Subcutaneous abdominal adipose tissue (tissue), 5 donors: ENCODE results near the gene CSAG3.
"Not testable (repeated sequence)": the region's sequence is repeated elsewhere in the genome, so short reads cannot be mapped to it uniquely, and the experiment has no call there.

Source experiments
- H3K27ac ChIP-seq: one replicate; pipeline ENCODE4 v1.7.0; 2013; ENCODE audit warnings: low read depth, mild to moderate bottlenecking, inconsistent platforms, low read length, moderate library complexity
- H3K27me3 ChIP-seq, 5 donors: one replicate each; pipeline ENCODE4 v1.7.0; 2013; ENCODE audit warnings: low read length in 5 of 5, inconsistent platforms in 1 of 5; ENCODE audit not compliant: control insufficient read depth in 5 of 5, insufficient read depth in 4 of 5
- H3K36me3 ChIP-seq, 5 donors: one replicate each; pipeline ENCODE4 v1.7.0; 2013; ENCODE audit warnings: low read length in 5 of 5; ENCODE audit not compliant: control insufficient read depth in 5 of 5, insufficient read depth in 5 of 5
- H3K4me1 ChIP-seq, 5 donors: one replicate each; pipeline ENCODE4 v1.7.0; 2013; ENCODE audit warnings: low read length in 5 of 5, mild to moderate bottlenecking in 3 of 5, moderate library complexity in 1 of 5; ENCODE audit not compliant: control insufficient read depth in 5 of 5, insufficient read depth in 5 of 5
- H3K4me3 ChIP-seq, 5 donors: one replicate each; pipeline ENCODE4 v1.7.0; 2013; ENCODE audit warnings: low read length in 5 of 5, low read depth in 1 of 5
- H3K9ac ChIP-seq, 5 donors: one replicate each; pipeline ENCODE4 v1.7.0; 2013; ENCODE audit warnings: low read length in 5 of 5, mild to moderate bottlenecking in 4 of 5, moderate library complexity in 3 of 5
- H3K9me3 ChIP-seq, 5 donors: one replicate each; pipeline ENCODE4 v1.7.0; 2013; ENCODE audit warnings: low read length in 5 of 5; ENCODE audit not compliant: control insufficient read depth in 5 of 5
- donor health status: healthy.
- donor health status: healthy.
- donor health status: healthy.
- donor health status: healthy.
- donor health status: healthy.

The CSAG3 gene

DNA sequence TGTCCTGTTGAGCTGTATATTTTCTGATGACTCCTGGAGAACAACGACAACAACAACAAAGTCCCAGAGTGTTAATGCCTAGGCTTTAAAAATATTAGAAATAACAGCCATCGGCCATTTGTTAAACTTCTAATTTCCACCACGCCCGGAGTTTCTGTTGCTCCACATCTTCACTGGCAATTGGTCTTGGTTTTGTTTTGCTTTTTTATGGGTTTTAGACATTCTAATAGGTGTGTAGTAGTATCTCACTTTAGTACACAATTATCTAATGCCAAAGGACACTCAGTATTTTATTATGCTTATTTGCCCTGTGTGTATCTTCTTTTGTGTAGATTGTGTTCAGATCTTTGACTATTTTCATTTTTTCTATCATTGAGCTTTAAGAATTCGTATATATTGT, 20.5 kb upstream of the CSAG3 start:
- Histone ChIP-seq H3K4me1 (no peaks in the 10 kb centered on the region), H3K9me3 (no peaks in the 10 kb centered on the region), H3K27ac (no peak overlapping the region), H3K4me3 (no peak overlapping the region), H3K36me3 (no peaks in the 10 kb centered on the region), H3K9ac (no peak overlapping the region), H3K27me3 (peaks cover 0 to 9% (median 0%) of the 10 kb centered on the region in 5 donors)

DNA sequence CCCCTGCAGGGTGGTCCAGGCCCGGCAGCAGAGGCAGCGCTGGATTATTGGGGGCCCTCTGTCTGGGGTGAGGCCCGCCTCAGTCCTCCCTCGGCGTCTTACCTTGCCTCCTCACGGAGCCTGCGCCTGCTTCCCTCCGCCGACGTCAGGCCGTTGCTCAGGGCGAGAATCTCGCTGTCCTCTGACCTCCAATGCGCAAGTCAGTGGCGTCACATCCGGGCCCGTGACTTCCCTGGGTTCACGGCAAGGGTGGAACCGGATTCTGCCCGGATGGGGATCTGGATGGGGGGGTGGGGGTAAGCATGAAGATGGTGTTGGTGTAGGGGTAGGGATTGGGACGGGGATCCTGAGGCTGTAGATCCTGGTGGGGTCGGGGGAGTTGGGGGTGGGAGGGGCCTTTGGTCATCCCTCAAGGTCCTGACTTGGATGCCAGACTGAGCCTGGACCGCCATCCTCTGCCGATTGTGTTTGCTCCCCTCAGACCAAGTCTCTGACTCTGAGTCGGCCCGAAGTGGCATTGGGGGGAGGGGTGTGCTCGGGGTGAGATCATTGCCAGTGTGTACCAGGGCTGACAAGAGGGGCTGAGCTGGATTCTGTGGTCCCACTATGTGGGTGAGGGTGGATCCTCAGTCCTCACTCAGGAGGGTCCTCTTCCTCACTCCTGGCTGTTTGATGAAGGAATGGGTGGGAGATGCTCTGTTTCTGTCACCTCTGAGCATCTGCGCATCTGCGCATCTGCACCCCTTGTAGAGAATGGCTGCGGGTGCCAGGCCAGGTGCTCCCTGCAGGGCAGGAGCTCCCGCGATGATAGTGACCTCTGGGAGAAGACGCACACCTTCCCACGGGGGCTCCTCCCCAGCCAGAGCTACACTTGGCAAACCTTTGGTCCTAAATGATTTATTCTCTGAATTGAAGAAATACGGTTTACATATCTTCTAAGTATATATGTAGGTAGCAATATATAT, 5.0 kb upstream of the CSAG3 start, which contains the start of gene MAGEA2:
Gene MAGEA2, minus strand, starts transcription at position 157 of the 965 bp plus-strand sequence. CDS start 2,479 bp downstream, outside the sequence.
- H3K27ac ChIP-seq, H3K36me3 ChIP-seq, H3K9me3 ChIP-seq, H3K4me1 ChIP-seq, H3K9ac ChIP-seq, H3K4me3 ChIP-seq, H3K27me3 ChIP-seq: not testable (repeated sequence)

DNA sequence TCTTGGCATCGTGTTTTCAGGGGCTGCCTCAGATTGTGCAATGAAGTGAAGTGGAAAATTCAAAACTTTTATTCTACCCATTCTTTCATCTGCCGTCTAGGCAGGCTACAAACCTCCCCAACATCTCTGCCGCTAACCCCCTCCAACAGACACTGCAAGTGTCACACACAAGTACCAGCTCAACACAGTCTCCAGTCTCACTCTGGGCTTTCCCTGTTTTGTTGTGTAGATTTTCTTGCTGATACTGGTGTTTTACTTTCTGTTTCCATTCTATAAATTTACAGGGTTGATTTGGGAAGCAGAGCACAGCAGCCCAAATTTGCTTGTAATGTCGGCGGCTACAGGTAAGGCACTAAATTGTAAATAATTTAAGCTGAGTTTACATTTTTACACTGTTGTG, 4.1 kb upstream of the CSAG3 start:
- not testable (repeated sequence) for H3K27ac ChIP-seq, H3K9me3 ChIP-seq

DNA sequence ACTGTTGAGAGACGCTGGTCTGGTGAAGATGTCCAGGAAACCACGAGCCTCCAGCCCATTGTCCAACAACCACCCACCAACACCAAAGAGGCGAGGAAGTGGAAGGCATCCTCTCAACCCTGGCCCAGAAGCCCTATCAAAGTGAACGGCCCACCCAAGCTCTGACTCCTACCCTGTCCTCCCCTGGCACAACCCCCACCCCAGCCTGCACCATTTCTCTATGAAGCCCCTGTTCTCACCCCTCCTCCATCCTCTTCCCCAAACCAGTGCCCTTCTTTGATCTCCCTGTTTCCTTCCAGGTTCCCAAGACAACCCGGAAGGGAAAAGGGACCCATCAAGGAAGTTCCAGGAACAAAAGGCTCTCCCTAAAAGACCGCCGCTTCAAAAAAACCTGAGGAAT, 526 bp downstream of the CSAG3 start:
- not testable (repeated sequence) for H3K4me1 ChIP-seq, H3K27me3 ChIP-seq

More for the DNA sequence above, 4.1 kb upstream of the CSAG3 start:
- H3K36me3 ChIP-seq, H3K27me3 ChIP-seq, H3K4me1 ChIP-seq, H3K9ac ChIP-seq, H3K4me3 ChIP-seq: not testable (repeated sequence)

DNA sequence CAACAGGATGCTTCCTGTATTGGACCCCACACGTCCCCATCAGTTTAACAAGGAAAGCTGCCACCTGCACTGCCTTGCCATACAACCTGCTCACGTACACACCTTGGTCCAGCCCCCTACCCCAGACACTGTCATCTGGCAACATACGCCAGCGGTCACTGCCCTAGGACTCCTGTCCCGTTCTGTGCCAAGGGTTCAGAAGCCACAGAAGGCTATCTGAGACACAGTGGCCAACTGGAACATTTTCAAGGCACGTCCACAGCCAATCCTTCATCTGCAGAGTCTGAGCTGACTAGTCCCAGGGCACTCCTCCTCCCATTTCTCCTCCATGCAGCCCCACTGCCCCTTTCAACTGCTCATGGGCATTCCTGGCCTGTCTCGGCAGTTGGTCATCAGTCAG, 2.6 kb downstream of the CSAG3 start:
- H3K27ac ChIP-seq, H3K27me3 ChIP-seq, H3K4me1 ChIP-seq, H3K9ac ChIP-seq, H3K9me3 ChIP-seq, H3K4me3 ChIP-seq, H3K36me3 ChIP-seq: not testable (repeated sequence)

More for the DNA sequence above, 526 bp downstream of the CSAG3 start:
- H3K9me3 ChIP-seq, H3K9ac ChIP-seq, H3K27ac ChIP-seq, H3K36me3 ChIP-seq, H3K4me3 ChIP-seq: not testable (repeated sequence)

DNA sequence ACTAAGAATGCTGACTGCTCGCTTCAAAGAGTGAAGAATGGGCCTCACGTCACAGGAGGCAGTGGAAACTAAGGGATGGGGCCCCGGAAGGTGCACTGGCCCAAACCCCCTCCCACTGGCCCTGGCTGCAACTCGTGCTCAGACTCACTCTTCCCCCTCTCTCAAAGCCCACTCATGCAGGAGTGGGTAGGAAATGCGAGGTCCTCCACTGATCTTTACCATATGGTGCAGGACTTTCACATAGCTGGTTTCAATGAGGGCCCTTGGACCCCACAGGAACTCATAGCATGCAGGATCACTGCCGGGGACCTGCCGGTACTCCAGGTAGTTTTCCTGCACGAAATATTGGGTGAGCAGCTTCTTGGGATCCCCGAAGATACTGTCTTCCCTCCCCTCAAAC, 7.5 kb downstream of the CSAG3 start:
- not testable (repeated sequence) for H3K9me3 ChIP-seq, H3K9ac ChIP-seq, H3K4me1 ChIP-seq, H3K27ac ChIP-seq, H3K27me3 ChIP-seq, H3K36me3 ChIP-seq, H3K4me3 ChIP-seq

DNA sequence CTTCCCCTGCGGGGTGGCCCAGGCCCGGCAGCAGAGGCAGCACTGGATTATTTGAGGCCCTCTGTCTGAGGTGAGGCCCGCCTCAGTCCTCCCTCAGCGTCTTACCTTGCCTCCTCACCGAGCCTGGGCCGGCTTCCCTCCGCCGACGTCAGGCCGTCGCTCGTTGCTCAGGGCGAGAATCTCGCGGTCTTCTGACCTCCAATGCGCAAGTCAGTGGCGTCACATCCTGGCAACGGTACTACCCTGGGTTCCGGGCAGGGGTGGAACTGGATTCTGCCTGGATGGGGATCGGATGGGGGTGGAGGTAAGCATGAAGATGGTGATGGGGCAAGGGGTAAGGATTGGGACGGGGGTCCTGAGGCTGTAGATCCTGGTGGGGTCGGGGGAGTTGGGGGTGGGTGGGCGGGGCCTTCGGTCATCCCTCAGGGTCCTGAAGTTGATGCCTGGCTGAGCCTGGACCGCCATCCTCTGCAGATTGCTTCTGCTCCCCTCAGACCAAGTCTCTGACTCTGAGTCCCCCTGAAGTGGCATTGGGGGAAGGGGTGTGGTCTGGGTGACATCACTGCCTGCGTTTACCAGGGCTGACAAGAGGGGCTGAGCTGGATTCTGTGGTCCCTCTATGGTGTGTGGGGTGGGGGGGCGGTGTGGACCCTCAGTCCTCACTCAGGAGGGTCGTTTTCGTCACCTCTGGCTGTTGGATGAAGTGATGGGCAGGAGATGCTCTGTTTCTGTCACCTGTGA, 10.7 kb downstream of the CSAG3 start, which contains the start of gene MAGEA6:
Gene MAGEA6, minus strand, starts transcription at position 141 of the 741 bp plus-strand sequence. CDS start 2,039 bp downstream, outside the sequence.
- not testable (repeated sequence) for H3K4me3 ChIP-seq, H3K9me3 ChIP-seq, H3K27me3 ChIP-seq, H3K4me1 ChIP-seq, H3K27ac ChIP-seq, H3K36me3 ChIP-seq, H3K9ac ChIP-seq

DNA sequence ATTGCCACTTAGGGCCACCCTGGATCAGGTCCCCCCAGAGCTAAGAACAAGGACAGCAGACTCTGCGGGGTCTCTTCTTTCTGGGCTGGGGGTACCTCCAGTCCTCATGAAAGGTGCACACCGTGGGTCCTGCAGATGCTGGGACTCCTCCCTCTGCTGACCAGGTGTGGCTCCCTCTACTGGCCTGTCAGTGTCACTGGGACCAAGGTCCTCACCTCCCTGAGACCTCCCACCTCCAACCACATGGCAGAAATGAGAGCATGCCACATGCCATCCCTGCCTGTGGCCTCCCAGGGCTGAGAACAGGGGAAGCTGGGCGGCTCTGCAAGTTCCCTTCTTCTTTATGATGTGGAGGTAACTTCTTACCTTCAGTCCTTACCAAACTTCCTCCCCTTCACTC, 28.0 kb downstream of the CSAG3 start:
- H3K27ac ChIP-seq, H3K36me3 ChIP-seq, H3K4me3 ChIP-seq, H3K9ac ChIP-seq, H3K27me3 ChIP-seq, H3K9me3 ChIP-seq, H3K4me1 ChIP-seq: not testable (repeated sequence)

DNA sequence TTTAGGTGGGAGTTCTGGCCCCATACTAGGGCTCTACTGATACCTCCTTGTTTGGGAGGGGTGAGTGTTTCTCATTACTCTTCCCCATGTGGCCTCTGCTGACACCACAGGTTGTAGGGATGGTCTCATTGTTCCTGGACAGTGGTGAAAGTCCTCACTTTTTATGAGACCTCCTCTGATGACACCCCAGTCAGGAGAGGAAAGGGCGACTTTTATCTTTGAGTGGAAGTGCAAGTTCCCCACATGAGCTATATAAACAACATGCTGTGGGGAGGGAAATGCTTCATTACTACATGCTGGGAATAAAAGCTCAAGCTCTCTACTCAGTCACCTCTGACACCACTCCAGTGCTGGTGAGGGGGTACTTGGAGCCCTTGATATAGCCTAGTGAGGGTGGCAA, 39.9 kb downstream of the CSAG3 start:
- Histone ChIP-seq H3K4me3 (no peak overlapping the region), H3K4me1 (no peaks in the 10 kb centered on the region), H3K27ac (no peak overlapping the region), H3K27me3 (peaks cover 0 to 5% (median 3%) of the 10 kb centered on the region in 5 donors), H3K9me3 (peaks cover 0 to 2% (median 0%) of the 10 kb centered on the region in 5 donors), H3K36me3 (no peaks in the 10 kb centered on the region), H3K9ac (no peak overlapping the region)

DNA sequence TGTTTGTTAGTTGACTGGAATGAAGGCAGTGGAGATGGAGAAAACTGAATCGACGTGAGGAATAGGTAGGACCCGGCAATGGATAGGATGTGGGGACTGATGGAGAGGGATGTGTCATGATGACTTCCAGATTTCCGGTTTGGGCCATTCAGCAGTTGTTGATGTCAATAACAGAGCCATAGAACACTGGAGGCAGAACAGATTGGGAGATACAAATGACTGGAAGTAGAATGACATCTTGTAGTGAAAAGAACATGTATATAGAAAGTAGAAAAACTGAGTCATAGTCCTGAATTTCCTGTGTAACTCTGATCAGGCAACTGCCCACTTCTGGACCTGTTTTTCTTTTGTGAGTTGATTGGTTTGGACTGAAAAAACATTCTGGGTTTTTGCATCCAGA, 47.0 kb downstream of the CSAG3 start:
- Histone ChIP-seq H3K4me1 (no peaks in the 10 kb centered on the region), H3K27ac (no peak overlapping the region), H3K36me3 (no peaks in the 10 kb centered on the region), H3K9me3 (peaks cover 0 to 2% (median 0%) of the 10 kb centered on the region in 5 donors), H3K4me3 (no peak overlapping the region), H3K27me3 (peaks cover 0 to 13% (median 9%) of the 10 kb centered on the region in 5 donors), H3K9ac (no peak overlapping the region)
